HepG2 (cell line): ENCODE results near the gene IAH1. TPM values are rescaled to one million over a fixed set of nuclear protein-coding genes. Genes with fewer than 3 reads are reported as not detected.

Experiments used
- BCL6 ChIP-seq: IDR thresholded peaks from 2 replicates; pipeline ENCODE4 v1.6.1; 2016; ENCODE audit warnings: missing genetic modification reagents, missing compliant biosample characterization
- BCLAF1 ChIP-seq: fragments of 450-650 bp; IDR thresholded peaks from 2 replicates; pipeline ENCODE4 v1.6.1; 2017; ENCODE audit warnings: mild to moderate bottlenecking
- EP300 ChIP-seq, 3 experiments: sonication (generic) in 1 of 3; formaldehyde crosslinking in 1 of 3; IDR thresholded peaks; 2 replicates each; pipeline versions ENCODE4 v1.5.1 to v1.6.1; 2011 to 2020; ENCODE audit warnings: low read depth in 2 of 3, low read length in 2 of 3, borderline replicate concordance in 1 of 3, improper control_type of control experiment in 1 of 3, mild to moderate bottlenecking in 1 of 3, missing genetic modification reagents in 1 of 3, moderate library complexity in 1 of 3
- ESRRA ChIP-seq: sonication (generic); formaldehyde crosslinking; IDR thresholded peaks from 2 replicates; pipeline ENCODE4 v1.5.1; 2020; ENCODE audit warnings: mild to moderate bottlenecking, low read depth, missing genetic modification reagents
- FOXA3 ChIP-seq: IDR thresholded peaks from 2 replicates; pipeline ENCODE4 v1.6.1; 2016; ENCODE audit warnings: missing genetic modification reagents, missing compliant biosample characterization
- GATAD2A ChIP-seq: IDR thresholded peaks from 2 replicates; pipeline ENCODE4 v1.6.1; 2016
- HMG20A ChIP-seq: IDR thresholded peaks from 2 replicates; pipeline ENCODE4 v1.6.1; 2016; ENCODE audit warnings: borderline replicate concordance
- LCORL ChIP-seq, 2 experiments: fragments of 450-650 bp in 1 of 2; sonication (generic) in 1 of 2; formaldehyde crosslinking in 1 of 2; IDR thresholded peaks; 2 replicates each; pipeline versions ENCODE4 v1.5.0 to v1.6.1; 2017 to 2020; ENCODE audit warnings: antibody characterized with exemption in 1 of 2, missing genetic modification reagents in 1 of 2
- MAX ChIP-seq: IDR thresholded peaks from 2 replicates; pipeline ENCODE4 v1.6.1; 2012; ENCODE audit warnings: inconsistent platforms
- MLXIP ChIP-seq: sonication (generic); formaldehyde crosslinking; IDR thresholded peaks from 2 replicates; pipeline ENCODE4 v1.9.0; 2021; ENCODE audit warnings: missing genetic modification reagents, borderline replicate concordance
- NCOA2 ChIP-seq: sonication (generic); formaldehyde crosslinking; IDR thresholded peaks from 2 replicates; pipeline ENCODE4 v1.8.0; 2022; ENCODE audit warnings: inconsistent platforms
- NR2F1 ChIP-seq, 2 experiments: fragments of 450-650 bp in 1 of 2; formaldehyde crosslinking in 1 of 2; IDR thresholded peaks; 2 replicates each; pipeline versions ENCODE4 v1.5.0 to v1.6.1; 2016 to 2020; ENCODE audit warnings: mild to moderate bottlenecking in 1 of 2, missing compliant biosample characterization in 1 of 2, missing genetic modification reagents in 1 of 2, moderate library complexity in 1 of 2
- NR2F6 ChIP-seq, 2 experiments: IDR thresholded peaks; 2 replicates each; pipeline ENCODE4 v1.6.1; 2016; ENCODE audit warnings: antibody characterized with exemption in 1 of 2, mild to moderate bottlenecking in 1 of 2
- PLSCR1 ChIP-seq: sonication (generic); formaldehyde crosslinking; IDR thresholded peaks from 2 replicates; pipeline ENCODE4 v1.5.0; 2020; ENCODE audit warnings: missing genetic modification reagents, mild to moderate bottlenecking, borderline replicate concordance
- PPARG ChIP-seq: conservative IDR thresholded peaks from 2 replicates; pipeline ENCODE4 v1.6.1; 2016; ENCODE audit warnings: missing biosample characterization, missing genetic modification reagents
- RCOR2 ChIP-seq: IDR thresholded peaks from 2 replicates; pipeline ENCODE4 v1.6.1; 2016; ENCODE audit warnings: missing biosample characterization, missing genetic modification reagents
- SAP130 ChIP-seq: IDR thresholded peaks from 2 replicates; pipeline ENCODE4 v1.6.1; 2016; ENCODE audit warnings: low read depth
- SSRP1 ChIP-seq: IDR thresholded peaks from 2 replicates; pipeline ENCODE4 v1.6.1; 2016; ENCODE audit warnings: control low read depth
- TEAD3 ChIP-seq: optimal IDR thresholded peaks from 2 replicates; pipeline ENCODE3; 2016; ENCODE audit warnings: borderline replicate concordance
- ZNF235 ChIP-seq: sonication (generic); formaldehyde crosslinking; IDR thresholded peaks from 2 replicates; pipeline ENCODE4 v1.8.1; 2023; ENCODE audit warnings: mild to moderate bottlenecking, missing genetic modification reagents, borderline replicate concordance
- ZNF556 ChIP-seq: sonication (generic); formaldehyde crosslinking; IDR thresholded peaks from 2 replicates; pipeline ENCODE4 v1.4.0; 2020; ENCODE audit warnings: mild to moderate bottlenecking, missing genetic modification reagents, borderline replicate concordance
- ZNF644 ChIP-seq: IDR thresholded peaks from 2 replicates; pipeline ENCODE4 v1.6.1; 2016; ENCODE audit warnings: low read depth
- ZSCAN31 ChIP-seq: sonication (generic); formaldehyde crosslinking; IDR thresholded peaks from 2 replicates; pipeline ENCODE4 v1.5.0; 2020; ENCODE audit warnings: low read depth, mild to moderate bottlenecking, missing genetic modification reagents
- polyA plus RNA-seq, 8 experiments: library from polyadenylated mRNA; depleted of rRNA in 3 of 8; stranded (reverse) in 7 of 8; unstranded in 1 of 8; fragments of >200 nt; fragmentation: Illumina TruSeq in 4 of 8; extraction: Trizol in 4 of 8; gene quantifications; 2 replicates each; pipeline versions ENCODE4 v1.2.1 to v1.2.3, GENCODE V29; 2011 to 2016; ENCODE audit warnings: low read depth in 4 of 8, missing spikeins in 1 of 8, mixed read lengths in 1 of 8; ENCODE audit not compliant: insufficient read depth in 1 of 8
- total RNA-seq, 5 experiments: library from RNA; depleted of rRNA; stranded (reverse); fragments of >200 nt; fragmentation: Illumina TruSeq; extraction: Trizol; gene quantifications; 2 replicates each; pipeline ENCODE4 v1.2.3, GENCODE V29; 2016; ENCODE audit warnings: low read depth in 1 of 5

IAH1 gene
- total and polyA plus RNA-seq, 2 of the 13 experiments (the other 11 are each of a cell fraction or from before 2014, with no cell fraction given) = 43.6 to 44.4 TPM

- TF ChIP-seq BCLAF1 = no peak
- no peak for TF ChIP-seq ZNF556 (CRISPR knock-in tag)
- TF ChIP-seq PLSCR1 (CRISPR knock-in tag) = no peak
- peak; percentile 64; the same call in 1 of the 2 replicates for TF ChIP-seq ESRRA (CRISPR knock-in tag)
- TF ChIP-seq NR2F1 (CRISPR knock-in tag; IDR thresholded peaks at IDR 0.05) = peak; percentile 49 to 52; a peak in 2 of 4 replicates
- TF ChIP-seq NR2F6 (IDR thresholded peaks at IDR 0.05) = peak; percentile 57
- TF ChIP-seq NR2F6 (CRISPR knock-in tag; IDR thresholded peaks at IDR 0.05) = peak; percentile 80
- TF ChIP-seq BCL6 (CRISPR knock-in tag) = peak; percentile 76
- TF ChIP-seq TEAD3 = peak; percentile 95
- peak; percentile 24; the same call in 1 of the 2 replicates for TF ChIP-seq MAX
- TF ChIP-seq ZSCAN31 (CRISPR knock-in tag) = no peak
- TF ChIP-seq EP300 (IDR thresholded peaks at IDR 0.05; ENCODE audit: low read depth in 2 of 2, low read length in 2 of 2) = peak in 1 of 2 experiments; percentile 27; a peak in 1 of 4 replicates
- no peak for TF ChIP-seq EP300 (CRISPR knock-in tag; IDR thresholded peaks at IDR 0.05; ENCODE audit: borderline replicate concordance)
- TF ChIP-seq MLXIP = no peak
- TF ChIP-seq GATAD2A (CRISPR knock-in tag) = 0 out of 2 replicates have a peak, but pooled peaks have one; percentile 23
- TF ChIP-seq RCOR2 (CRISPR knock-in tag) = 0 out of 2 replicates have a peak, but pooled peaks have one; percentile 44
- peak; percentile 55; the same call in 1 of the 2 replicates for TF ChIP-seq FOXA3 (CRISPR knock-in tag)
- TF ChIP-seq SSRP1 (CRISPR knock-in tag) = no peak
- TF ChIP-seq ZNF235 (CRISPR knock-in tag) = no peak
- TF ChIP-seq SAP130 (CRISPR knock-in tag) = peak; percentile 65
- peak; percentile 11; the same call in 1 of the 2 replicates for TF ChIP-seq NCOA2 (CRISPR knock-in tag)
- TF ChIP-seq HMG20A = peak; percentile 36; the same call in 1 of the 2 replicates
- peak; percentile 51; the same call in 1 of the 2 replicates for TF ChIP-seq PPARG (CRISPR knock-in tag)
- TF ChIP-seq ZNF644 = 0 out of 2 replicates have a peak, but pooled peaks have one; percentile 14
- TF ChIP-seq LCORL (IDR thresholded peaks at IDR 0.05) = no peak
- TF ChIP-seq LCORL (CRISPR knock-in tag; IDR thresholded peaks at IDR 0.05) = no peak; the same call in 1 of the 2 replicates
Observed at GRCh38 chr2:9490789-9491188, 16.4 kb downstream of the IAH1 start (continued).
